OCI-LY7 (cell line): ENCODE results near the gene FAM174C. TPM values are rescaled to one million over a fixed set of nuclear protein-coding genes. Genes with fewer than 3 reads are reported as not detected.

ENCODE experiments used
- BruUV-seq: library from RNA; stranded (reverse); fragments of 400-500 nt; replicated peaks from 2 replicates; lab custom pipeline; 2021; lab: Mats Ljungman, UMichigan
- CTCF ChIA-PET: fragments of 300-600 bp; sonication (Branson Sonifier 250); formaldehyde crosslinking; loops from one replicate; lab custom pipeline; 2022; ENCODE audit warnings: antibody characterized with exemption; ENCODE audit not compliant: unreplicated experiment; lab: Charles Lee
- POLR2A ChIA-PET: fragments of 300-600 bp; sonication (Branson Sonifier 250); formaldehyde crosslinking; loops from one replicate; lab custom pipeline; 2022; ENCODE audit warnings: antibody characterized with exemption; lab: Charles Lee
- DNase-seq: peaks from one replicate; pipeline ENCODE4 v3.0.0-alpha.2; 2015; ENCODE audit warnings: low spot score
- H2AFZ ChIP-seq: fragments of 200-600 bp; sonication (generic), shearing (Covaris generic); 2 replicates; pipeline ENCODE4 v1.6.1; 2014; ENCODE audit warnings: mild to moderate bottlenecking, antibody characterized with exemption, low read length, moderate library complexity
- H3K27ac ChIP-seq: fragments of 200-600 bp; sonication (generic); 2 replicates; pipeline ENCODE4 v1.5.1; 2014; ENCODE audit warnings: mixed run types, low read depth, mild to moderate bottlenecking, moderate library complexity, low read length, inconsistent platforms; ENCODE audit not compliant: poor library complexity, severe bottlenecking
- H3K36me3 ChIP-seq: fragments of 200-600 bp; sonication (generic); 2 replicates; pipeline ENCODE4 v1.6.1; 2014; ENCODE audit warnings: mild to moderate bottlenecking, antibody characterized with exemption, low read length, moderate library complexity, mixed read lengths; ENCODE audit not compliant: insufficient read depth
- H3K4me1 ChIP-seq: fragments of 200-600 bp; sonication (generic); 2 replicates; pipeline ENCODE4 v1.5.1; 2014; ENCODE audit warnings: mild to moderate bottlenecking, low read length; ENCODE audit not compliant: insufficient read depth, poor library complexity, severe bottlenecking
- H3K4me2 ChIP-seq: fragments of 200-600 bp; sonication (generic); 2 replicates; pipeline ENCODE4 v1.6.1; 2014; ENCODE audit warnings: mild to moderate bottlenecking, low read length
- H3K4me3 ChIP-seq: fragments of 200-600 bp; sonication (generic); 2 replicates; pipeline ENCODE4 v1.5.1; 2014; ENCODE audit warnings: mild to moderate bottlenecking, low read depth, low read length; ENCODE audit not compliant: poor library complexity, severe bottlenecking
- H3K79me2 ChIP-seq: fragments of 200-600 bp; sonication (generic); 2 replicates; pipeline ENCODE4 v1.6.1; 2016; ENCODE audit warnings: low read depth, mild to moderate bottlenecking, low read length, moderate library complexity, mixed read lengths; ENCODE audit not compliant: insufficient read depth
- H3K9me2 ChIP-seq: fragments of 200-600 bp; sonication (generic); 2 replicates; pipeline ENCODE4 v1.6.1; 2016; ENCODE audit warnings: mild to moderate bottlenecking, low read length, mixed read lengths; ENCODE audit not compliant: insufficient read depth
- H3K9me3 ChIP-seq: fragments of 200-600 bp; sonication (generic); 2 replicates; pipeline ENCODE4 v1.6.1; 2014; ENCODE audit warnings: mild to moderate bottlenecking, mixed run types, low read length, mixed read lengths
- H4K20me1 ChIP-seq: fragments of 200-600 bp; sonication (generic); 2 replicates; pipeline ENCODE4 v1.6.1; 2014; ENCODE audit warnings: mild to moderate bottlenecking, antibody characterized with exemption, low read length, moderate library complexity, mixed read lengths; ENCODE audit not compliant: insufficient read depth
- CTCF ChIP-seq: fragments of 200-600 bp; sonication (generic); conservative IDR thresholded peaks from 2 replicates; pipeline ENCODE4 v1.5.1; 2014; ENCODE audit warnings: mild to moderate bottlenecking, antibody characterized with exemption, low read length, moderate library complexity, mixed read lengths
- EZH2phosphoT487 ChIP-seq: fragments of 200-600 bp; sonication (generic); IDR thresholded peaks from 2 replicates; pipeline ENCODE4 v1.6.1; 2018; ENCODE audit warnings: low read depth, borderline replicate concordance, mild to moderate bottlenecking, mixed run types, antibody characterized with exemption, low read length, moderate library complexity, mixed read lengths
- intact Hi-C: fragments of 100-400 bp; cut with micrococcal nuclease; formaldehyde crosslinking; loops from one replicate; pipeline ENCODE4 v1.10.0; 2022; ENCODE audit not compliant: unreplicated experiment
- total RNA-seq, 2 experiments: library from RNA; depleted of rRNA in 1 of 2; stranded (reverse); fragments of >200 nt in 1 of 2; shearing (Covaris generic) in 1 of 2; gene quantifications; 2 replicates each; pipeline ENCODE4 v1.2.3, GENCODE V29; 2014 to 2022

FAM174C gene
- total RNA-seq, 2 experiments from 2014 or later, result 53.2 to 81.5 TPM

- TF ChIP-seq EZH2phosphoT487, result no peak
- no peak for TF ChIP-seq CTCF
- Histone ChIP-seq H3K4me2 (no peak overlapping the region), H3K4me1 (no peaks in the 10 kb centered on the region), H4K20me1 (no peaks in the 10 kb centered on the region), H3K36me3 (peaks cover 35% of the 10 kb centered on the region), H3K9me3 (no peaks in the 10 kb centered on the region), H3K9me2 (no peaks in the 10 kb centered on the region), H3K79me2 (no peaks in the 10 kb centered on the region), H3K4me3 (no peak overlapping the region), H3K27ac (no peak overlapping the region), H2AFZ (no peak overlapping the region)
- ChIA-PET CTCF (no interaction called here), POLR2A (no interaction called here)
- no TSS peak for BruUV-seq
- DNase-seq, result no peak
- intact Hi-C loops, result no loop called here
Observed at GRCh38 chr19:1228161-1228957, 47.0 kb upstream of the FAM174C start.

- Histone ChIP-seq H3K27ac (no peak overlapping the region), H3K4me1 (no peaks in the 10 kb centered on the region), H3K79me2 (no peaks in the 10 kb centered on the region), H4K20me1 (no peaks in the 10 kb centered on the region), H3K4me2 (no peak overlapping the region), H3K36me3 (peaks cover 25% of the 10 kb centered on the region), H3K9me2 (no peaks in the 10 kb centered on the region), H2AFZ (no peak overlapping the region), H3K4me3 (no peak overlapping the region), H3K9me3 (no peaks in the 10 kb centered on the region)
- intact Hi-C loops, result no loop called here
- CTCF ChIA-PET, result no interaction called here
- no peak for TF ChIP-seq CTCF
- no peak for TF ChIP-seq EZH2phosphoT487
- DNase-seq, result no peak
- BruUV-seq, result no TSS peak
- POLR2A ChIA-PET, result no interaction called here
Observed at GRCh38 chr19:1229056-1229923, 46.0 kb upstream of the FAM174C start.
